GM23248 (cell line): Measurements from ENCODE around the gene TNFRSF13B. TPM values are rescaled to one million over a fixed set of nuclear protein-coding genes. Genes with fewer than 3 reads are reported as not detected.

Source experiments
- DNase-seq: peaks from one replicate; pipeline ENCODE4 v3.0.0-alpha.2; 2015
- H2AFZ ChIP-seq: fragments of 200-600 bp; sonication (generic); 2 replicates; pipeline ENCODE4 v1.6.1; 2016; ENCODE audit warnings: antibody characterized with exemption
- H3F3A ChIP-seq: fragments of 200-600 bp; sonication (generic); 2 replicates; pipeline ENCODE4 v1.6.1; 2016; ENCODE audit warnings: mild to moderate bottlenecking, antibody characterized with exemption, mixed run types; ENCODE audit not compliant: insufficient read depth
- H3K27ac ChIP-seq: fragments of 200-600 bp; sonication (generic); 2 replicates; pipeline ENCODE4 v1.5.1; 2016; ENCODE audit warnings: mild to moderate bottlenecking
- H3K27me3 ChIP-seq: fragments of 200-600 bp; sonication (generic); replicated peaks from 2 replicates; pipeline ENCODE4 v1.6.1; 2016; ENCODE audit warnings: mild to moderate bottlenecking; ENCODE audit not compliant: insufficient read depth
- H3K36me3 ChIP-seq: fragments of 200-600 bp; sonication (generic); 2 replicates; pipeline ENCODE4 v1.6.1; 2016; ENCODE audit warnings: low read depth, mild to moderate bottlenecking
- H3K4me1 ChIP-seq: fragments of 200-600 bp; sonication (generic); 2 replicates; pipeline ENCODE4 v1.6.1; 2016; ENCODE audit warnings: mild to moderate bottlenecking; ENCODE audit not compliant: insufficient read depth
- H3K4me2 ChIP-seq: fragments of 200-600 bp; sonication (generic); one replicate; pipeline ENCODE4 v1.6.1; 2016; ENCODE audit warnings: mild to moderate bottlenecking; ENCODE audit not compliant: unreplicated experiment
- H3K4me3 ChIP-seq: fragments of 200-600 bp; sonication (generic); 2 replicates; pipeline ENCODE4 v1.5.1; 2016; ENCODE audit warnings: mild to moderate bottlenecking
- H3K79me2 ChIP-seq: fragments of 200-600 bp; sonication (generic); 2 replicates; pipeline ENCODE4 v1.6.1; 2016; ENCODE audit warnings: mild to moderate bottlenecking; ENCODE audit not compliant: insufficient read depth
- H3K9ac ChIP-seq: fragments of 200-600 bp; sonication (generic); 2 replicates; pipeline ENCODE4 v1.6.1; 2016; ENCODE audit warnings: mild to moderate bottlenecking
- H3K9me2 ChIP-seq: fragments of 200-600 bp; sonication (generic); 2 replicates; pipeline ENCODE4 v1.6.1; 2016; ENCODE audit warnings: mixed run types, mild to moderate bottlenecking, moderate library complexity; ENCODE audit not compliant: insufficient read depth
- H3K9me3 ChIP-seq: fragments of 200-600 bp; sonication (generic); one replicate; pipeline ENCODE4 v1.6.1; 2017; ENCODE audit warnings: low read depth
- H4K20me1 ChIP-seq: fragments of 200-600 bp; sonication (generic); 2 replicates; pipeline ENCODE4 v1.6.0; 2016; ENCODE audit not compliant: insufficient read depth
- EZH2 ChIP-seq: fragments of 200-600 bp; sonication (generic); IDR thresholded peaks from 2 replicates; pipeline ENCODE4 v1.6.1; 2018; ENCODE audit warnings: antibody characterized with exemption, mild to moderate bottlenecking; ENCODE audit not compliant: insufficient read depth, poor library complexity, severe bottlenecking
- EZH2phosphoT487 ChIP-seq: fragments of 200-600 bp; sonication (generic); IDR thresholded peaks from 2 replicates; pipeline ENCODE4 v1.6.1; 2018; ENCODE audit warnings: antibody characterized with exemption, moderate library complexity, mild to moderate bottlenecking, low read depth; ENCODE audit not compliant: insufficient read depth
- WGBS, 2 experiments: methylation state at CpG; one replicate each; pipeline ENCODE4 v1.1.6; 2015 to 2017; ENCODE audit warnings: low lambda C conversion rate in 2 of 2, low coverage in 1 of 2; ENCODE audit errors: missing lambda C conversion rate in 2 of 2; 5-methylcytosine and 5-hydroxymethylcytosine counted together
- in situ Hi-C: fragments of 300-500 bp; cut with MboI; formaldehyde crosslinking; loops from 2 replicates; pipeline ENCODE4 v1.15.0; 2020
- polyA plus RNA-seq: library from polyadenylated mRNA; unstranded; fragments of >200 nt; fragmentation: Nextera tagmentation; extraction: Ambion mirVana; gene quantifications from 2 replicates; pipeline ENCODE4 v1.2.1, GENCODE V29; 2016
- total RNA-seq: library from RNA; depleted of rRNA; stranded (reverse); fragments of >200 nt; shearing (Covaris generic); gene quantifications from 2 replicates; pipeline ENCODE4 v1.2.3, GENCODE V29; 2014

Gene TNFRSF13B
- total and polyA plus RNA-seq, 2 experiments from 2014 or later = not detected

- Histone ChIP-seq H3K27me3 (peaks cover 29% of the 10 kb centered on the region), H3K79me2 (no peaks in the 10 kb centered on the region), H3K9me3 (no peaks in the 10 kb centered on the region), H3K4me2 (no peak overlapping the region), H4K20me1 (no peaks in the 10 kb centered on the region), H3K27ac (no peak overlapping the region), H3K9ac (no peak overlapping the region), H3K4me3 (no peak overlapping the region), H3K9me2 (no peaks in the 10 kb centered on the region), H2AFZ (no peak overlapping the region), H3K36me3 (no peaks in the 10 kb centered on the region), H3K4me1 (no peaks in the 10 kb centered on the region), H3F3A (no peaks in the 10 kb centered on the region)
- 19 to 26% methylated on average over 3 of the region's 3 CpGs for WGBS, 2 experiments
- DNase-seq = peak; percentile 23
- no peak for TF ChIP-seq EZH2
- no peak for TF ChIP-seq EZH2phosphoT487
- in situ Hi-C loops = no loop called here
Observed at GRCh38 chr17:16954521-16954920, 17.4 kb downstream of the TNFRSF13B start.

GRCh38 chr17:16953841-16954240 is 18.1 kb downstream of the TNFRSF13B start:
- Histone ChIP-seq H3K9me3 (no peaks in the 10 kb centered on the region), H2AFZ (no peak overlapping the region), H3K4me3 (no peak overlapping the region), H3K27me3 (peaks cover 26% of the 10 kb centered on the region), H3K79me2 (no peaks in the 10 kb centered on the region), H3K4me1 (no peaks in the 10 kb centered on the region), H3K27ac (no peak overlapping the region), H3K9me2 (no peaks in the 10 kb centered on the region), H3F3A (no peaks in the 10 kb centered on the region), H3K36me3 (no peaks in the 10 kb centered on the region), H3K9ac (no peak overlapping the region), H4K20me1 (no peaks in the 10 kb centered on the region), H3K4me2 (no peak overlapping the region)
- in situ Hi-C loops = no loop called here
- no peak for TF ChIP-seq EZH2
- no peak for TF ChIP-seq EZH2phosphoT487
- DNase-seq = no peak
- 60 to 61% methylated on average over 9 of the region's 9 CpGs for WGBS, 2 experiments

- H3K27me3 ChIP-seq = peaks cover 25% of the 10 kb centered on the region
- H3K27ac ChIP-seq = no peak overlapping the region
- no peak overlapping the region for H3K4me3 ChIP-seq
- H3K9me3 ChIP-seq = no peaks in the 10 kb centered on the region
- no peaks in the 10 kb centered on the region for H3K36me3 ChIP-seq
- H3K4me1 ChIP-seq = no peaks in the 10 kb centered on the region
- H2AFZ ChIP-seq = no peak overlapping the region
- H3F3A ChIP-seq = no peaks in the 10 kb centered on the region
- no peaks in the 10 kb centered on the region for H4K20me1 ChIP-seq
- TF ChIP-seq EZH2phosphoT487 (no peak), EZH2 (no peak)
- in situ Hi-C loops = no loop called here
- H3K9me2 ChIP-seq = no peaks in the 10 kb centered on the region
- H3K9ac ChIP-seq = no peak overlapping the region
- DNase-seq = no peak
- 62 to 65% methylated on average over 3 of the region's 3 CpGs for WGBS, 2 experiments
- no peak overlapping the region for H3K4me2 ChIP-seq
- no peaks in the 10 kb centered on the region for H3K79me2 ChIP-seq
Observed at GRCh38 chr17:16953347-16953746, 18.6 kb downstream of the TNFRSF13B start.

GRCh38 chr17:16952401-16952800 is 19.5 kb downstream of the TNFRSF13B start:
- no peaks in the 10 kb centered on the region for H4K20me1 ChIP-seq
- H3K4me1 ChIP-seq = no peaks in the 10 kb centered on the region
- DNase-seq = no peak
- H3K27me3 ChIP-seq = peaks cover 20% of the 10 kb centered on the region
- no peak overlapping the region for H3K4me2 ChIP-seq
- H3K36me3 ChIP-seq = no peaks in the 10 kb centered on the region
- no peak overlapping the region for H3K27ac ChIP-seq
- peaks cover 2% of the 10 kb centered on the region; the same call in 1 of the 2 replicates for H3F3A ChIP-seq
- no peaks in the 10 kb centered on the region for H3K9me2 ChIP-seq
- no peaks in the 10 kb centered on the region for H3K9me3 ChIP-seq
- no peaks in the 10 kb centered on the region for H3K79me2 ChIP-seq
- no peak overlapping the region for H3K9ac ChIP-seq
- H3K4me3 ChIP-seq = no peak overlapping the region
- no peak overlapping the region for H2AFZ ChIP-seq
- 73 to 74% methylated on average over 8 of the region's 8 CpGs for WGBS, 2 experiments
- in situ Hi-C loops = no loop called here
- no peak for TF ChIP-seq EZH2
- no peak for TF ChIP-seq EZH2phosphoT487

GRCh38 chr17:16950488-16950887 is 21.4 kb downstream of the TNFRSF13B start:
- Histone ChIP-seq H3F3A (peaks cover 9% of the 10 kb centered on the region; the same call in 1 of the 2 replicates), H3K4me3 (no peak overlapping the region), H3K27me3 (peaks cover 12% of the 10 kb centered on the region), H3K9ac (no peak overlapping the region), H4K20me1 (no peaks in the 10 kb centered on the region), H3K9me3 (no peaks in the 10 kb centered on the region), H3K36me3 (no peaks in the 10 kb centered on the region), H3K4me1 (no peaks in the 10 kb centered on the region), H3K79me2 (no peaks in the 10 kb centered on the region), H2AFZ (no peak overlapping the region), H3K9me2 (no peaks in the 10 kb centered on the region), H3K27ac (no peak overlapping the region), H3K4me2 (no peak overlapping the region)
- WGBS, 2 experiments = 43 to 47% methylated on average over 5 of the region's 5 CpGs
- DNase-seq = no peak
- no peak for TF ChIP-seq EZH2phosphoT487
- no peak for TF ChIP-seq EZH2
- in situ Hi-C loops = no loop called here
